ENCODE results near the gene CHI3L1. TPM values are rescaled to one million over a fixed set of nuclear protein-coding genes. Genes with fewer than 3 reads are reported as not detected.

CHI3L1 gene
- total RNA-seq, 1 donor from 2014 or later: 0.12 TPM

DNA sequence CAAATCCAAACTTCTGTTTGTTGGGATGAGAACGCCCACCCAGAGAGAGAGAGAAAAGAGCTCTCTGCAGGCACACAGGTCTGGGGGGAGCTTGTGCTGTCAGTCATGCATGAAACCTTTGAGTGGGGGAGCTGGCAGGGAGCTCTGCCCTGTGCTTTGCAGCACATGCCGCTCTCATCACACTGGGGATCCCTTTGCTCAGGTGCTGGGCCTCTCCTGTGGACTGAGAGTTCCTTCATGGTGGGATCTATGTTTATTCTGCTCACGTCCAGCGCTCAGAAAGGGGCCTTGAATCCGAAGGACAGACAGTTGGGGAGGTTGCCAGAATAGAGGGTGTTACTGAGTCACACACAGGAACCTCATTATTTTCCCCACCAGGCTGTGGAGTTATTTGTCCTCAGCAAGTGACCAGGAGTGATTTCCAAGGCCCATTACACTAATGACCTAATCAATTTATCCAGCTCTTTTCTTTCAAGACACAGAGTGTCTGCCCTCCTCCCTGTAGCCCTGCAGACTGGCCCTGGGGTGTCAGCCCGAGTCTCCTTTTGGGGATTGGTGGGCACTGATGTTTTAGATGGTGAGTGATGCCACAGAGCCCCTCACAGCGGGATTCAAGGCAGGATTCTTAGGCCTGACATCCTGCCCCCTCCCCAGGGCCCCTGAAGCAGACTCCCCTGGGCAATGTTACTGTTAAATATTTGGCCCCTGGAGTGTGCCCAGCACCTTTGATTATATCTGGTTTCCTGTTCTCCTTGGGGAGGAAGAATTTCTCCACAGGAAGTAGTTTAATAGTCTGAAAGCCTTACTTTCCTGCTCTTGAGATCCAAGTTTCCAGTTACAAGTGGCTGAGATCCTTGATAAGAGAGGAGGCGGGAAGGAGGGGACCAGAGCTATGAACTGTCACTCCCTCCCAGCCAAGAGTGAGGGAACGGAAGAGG, 33.2 kb downstream of the CHI3L1 start:
- no peak for DNase-seq (ENCODE audit: extremely low read depth, low read depth, low spot score)

GRCh38 chr1:203152158-203153034, 34.1 kb downstream of the CHI3L1 start:
- no peak for DNase-seq (ENCODE audit: extremely low read depth, low read depth, low spot score)

GRCh38 chr1:203151362-203152157, 34.9 kb downstream of the CHI3L1 start:
- DNase-seq (ENCODE audit: extremely low read depth, low read depth, low spot score): no peak

DNA sequence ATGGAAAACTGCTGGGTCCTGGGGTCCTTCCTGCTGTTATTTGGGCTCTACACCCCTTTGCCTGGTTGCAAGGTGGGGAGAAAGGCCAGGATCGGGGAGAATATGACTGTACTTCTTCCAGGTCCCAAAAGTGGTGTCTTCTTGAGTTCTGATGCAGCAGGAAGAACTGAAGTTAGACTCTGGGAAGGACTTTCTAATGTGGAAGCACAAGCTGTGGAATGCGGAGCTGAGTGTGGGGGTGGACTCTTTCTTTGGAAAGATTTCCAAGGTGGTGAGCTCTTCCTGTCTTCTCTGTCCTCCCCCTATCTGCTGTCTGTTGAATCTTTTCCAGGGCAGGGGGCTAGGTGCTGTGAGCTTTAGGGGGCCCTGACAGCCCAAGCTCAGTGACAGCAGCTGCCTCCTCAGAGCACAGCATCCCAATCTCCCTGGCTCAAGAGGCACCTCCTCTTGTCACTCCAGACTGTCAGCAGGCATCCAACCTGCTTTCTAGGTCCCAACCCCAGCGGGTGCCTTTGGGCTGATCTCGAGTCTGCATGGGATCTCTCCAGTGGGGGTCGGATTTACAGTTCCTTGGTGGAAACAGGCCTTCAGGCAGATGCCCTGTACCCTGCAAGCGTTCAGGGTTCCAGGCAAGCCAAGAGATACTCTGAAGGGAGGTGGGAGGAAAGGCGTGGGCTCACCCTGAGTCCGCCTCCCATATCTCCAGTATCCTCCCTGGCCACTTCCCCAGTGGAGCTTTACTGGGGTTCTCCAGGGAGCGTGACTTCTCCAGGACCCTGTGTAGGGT, 35.8 kb downstream of the CHI3L1 start:
- DNase-seq (ENCODE audit: extremely low read depth, low read depth, low spot score): no peak

- no peak for DNase-seq (ENCODE audit: extremely low read depth, low read depth, low spot score)
Observed at GRCh38 chr1:203149188-203149840, 37.2 kb downstream of the CHI3L1 start.

GRCh38 chr1:203148579-203148978, 37.9 kb downstream of the CHI3L1 start:
- no peak for DNase-seq (ENCODE audit: extremely low read depth, low read depth, low spot score)

DNA sequence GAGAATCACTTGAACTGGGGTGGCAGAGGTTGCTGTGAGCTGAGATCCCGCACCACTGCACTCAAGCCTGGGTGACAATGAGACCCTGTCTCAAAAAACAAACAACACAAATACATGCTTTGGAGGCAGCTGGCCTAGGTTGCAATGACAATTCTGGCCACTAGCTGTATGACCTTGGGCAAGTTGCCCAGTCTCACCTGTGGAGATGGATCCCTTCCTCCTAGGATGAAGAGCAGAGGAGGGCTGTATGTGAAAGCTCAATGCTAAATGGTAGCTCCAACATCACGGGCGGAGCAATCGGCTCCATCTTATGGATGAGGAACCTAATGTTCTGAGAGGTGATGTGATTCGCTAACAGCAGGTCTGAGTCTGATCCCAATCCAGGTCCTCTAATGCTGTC, 38.4 kb downstream of the CHI3L1 start:
- no peak for DNase-seq (ENCODE audit: extremely low read depth, low read depth, low spot score)

- no peak for DNase-seq (ENCODE audit: extremely low read depth, low read depth, low spot score)
Observed at GRCh38 chr1:203147376-203147775, 39.1 kb downstream of the CHI3L1 start.

DNA sequence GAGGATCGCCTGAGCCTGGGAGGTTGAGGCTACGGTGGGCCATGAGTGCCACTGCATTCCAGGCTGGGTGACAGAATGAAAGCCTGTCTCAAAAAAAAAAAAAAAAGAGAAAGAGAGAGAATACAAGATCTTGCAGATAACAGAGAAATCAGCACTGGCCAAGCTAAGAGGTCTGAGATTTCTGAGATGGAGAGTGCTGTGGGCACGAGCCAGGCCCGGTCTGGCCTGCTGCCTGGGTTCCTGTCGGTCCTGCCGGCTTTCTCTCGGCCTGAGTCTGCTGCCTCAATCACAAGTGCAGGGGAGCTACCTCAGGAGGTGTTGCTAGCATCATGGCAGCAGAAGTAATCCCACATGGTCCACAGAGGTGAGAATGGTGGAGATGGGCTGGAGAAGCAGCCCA, 40.0 kb downstream of the CHI3L1 start:
- DNase-seq (ENCODE audit: extremely low read depth, low read depth, low spot score): no peak

DNA sequence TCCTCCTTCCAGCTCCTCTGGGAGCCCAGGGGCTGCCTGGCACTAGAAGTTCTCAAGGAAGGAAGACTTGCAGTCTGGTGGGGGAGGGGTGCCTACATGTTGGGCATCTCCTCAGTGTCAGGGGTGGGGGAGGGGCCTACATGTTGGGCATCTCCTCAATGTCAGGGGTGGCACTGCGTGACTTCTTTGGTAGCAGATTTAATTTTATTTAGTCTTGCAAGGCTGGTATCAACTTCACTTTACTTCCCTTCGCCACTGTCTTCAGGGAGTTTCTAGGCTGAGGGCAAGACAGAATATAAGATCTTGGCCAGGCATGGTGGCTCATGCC, 40.5 kb downstream of the CHI3L1 start:
- no peak for DNase-seq (ENCODE audit: extremely low read depth, low read depth, low spot score)

DNA sequence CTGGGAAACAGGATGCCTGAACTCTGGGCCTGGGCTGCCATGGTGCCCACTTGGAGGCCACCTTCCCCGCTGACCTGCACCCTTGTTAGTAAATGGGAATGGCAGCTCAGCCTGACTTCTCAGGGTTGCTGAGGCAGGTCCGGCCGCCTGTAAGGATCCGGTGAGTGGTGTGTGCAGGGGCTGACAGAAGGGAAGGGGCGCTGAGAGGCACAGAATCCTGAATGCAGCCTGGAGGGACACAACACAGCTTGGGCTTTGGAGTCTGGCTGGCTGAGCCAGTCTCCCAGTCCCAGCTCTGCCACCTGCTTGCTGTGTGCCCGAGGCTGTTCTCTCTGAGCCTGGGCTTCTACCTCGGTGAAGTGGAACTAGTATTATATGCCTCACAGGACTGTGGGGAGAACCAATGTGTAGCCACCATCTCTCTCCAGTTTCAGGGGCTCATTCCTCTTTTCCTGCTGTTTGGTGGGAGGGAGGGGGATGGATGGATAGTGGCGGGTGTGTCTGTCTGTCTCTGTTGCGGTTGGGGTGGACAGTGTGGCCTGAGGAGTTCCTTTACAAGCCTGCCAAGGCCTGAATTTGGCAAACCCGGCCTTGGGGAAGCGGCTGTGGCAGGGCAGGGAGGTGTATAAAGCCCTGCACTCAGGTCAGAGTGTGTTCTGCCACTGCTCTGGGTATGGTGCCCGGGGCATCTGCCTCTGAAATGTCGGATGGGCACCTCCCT, 41.0 kb downstream of the CHI3L1 start:
- DNase-seq (ENCODE audit: extremely low read depth, low read depth, low spot score): no peak

DNA sequence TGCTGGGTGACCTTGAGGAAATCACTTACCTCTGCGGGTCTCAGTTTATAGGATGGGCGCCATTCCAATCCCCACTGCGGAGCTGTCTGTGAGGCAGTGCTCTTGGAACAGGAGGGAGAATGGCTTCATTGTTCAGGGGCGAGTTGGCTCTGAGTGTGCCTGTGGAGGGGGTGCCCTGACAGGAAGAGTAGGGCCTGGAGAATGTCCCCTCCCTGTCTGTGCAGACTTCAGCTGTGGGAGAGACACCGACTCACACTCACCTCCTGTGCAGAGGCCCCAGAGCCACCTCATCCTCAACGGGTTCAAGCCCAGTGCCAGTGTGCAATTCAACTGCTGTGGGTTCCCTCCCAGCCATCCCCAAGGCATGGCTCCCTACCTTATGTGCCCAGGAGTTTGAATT, 41.8 kb downstream of the CHI3L1 start:
- no peak for DNase-seq (ENCODE audit: extremely low read depth, low read depth, low spot score)

DNA sequence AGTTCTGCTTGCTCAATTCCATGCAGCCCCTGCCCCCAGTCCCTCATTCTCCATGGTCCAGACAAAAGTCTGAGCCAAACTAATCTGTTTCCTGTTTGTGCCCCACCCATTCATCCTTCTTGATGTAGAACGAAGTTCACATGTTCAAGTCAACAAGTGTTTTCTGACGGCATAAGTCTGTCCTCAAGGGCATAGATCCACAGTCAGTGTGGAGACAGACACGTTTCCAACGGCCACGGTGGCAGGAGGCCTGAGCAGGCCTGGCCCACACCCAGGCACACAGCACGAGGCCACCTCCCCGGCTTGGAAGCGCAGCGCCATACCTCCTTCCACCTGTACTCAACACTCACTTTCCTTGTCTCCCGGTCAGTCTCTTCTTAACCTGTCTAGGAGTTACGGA, 42.9 kb downstream of the CHI3L1 start:
- DNase-seq (ENCODE audit: extremely low read depth, low read depth, low spot score): no peak

DNA sequence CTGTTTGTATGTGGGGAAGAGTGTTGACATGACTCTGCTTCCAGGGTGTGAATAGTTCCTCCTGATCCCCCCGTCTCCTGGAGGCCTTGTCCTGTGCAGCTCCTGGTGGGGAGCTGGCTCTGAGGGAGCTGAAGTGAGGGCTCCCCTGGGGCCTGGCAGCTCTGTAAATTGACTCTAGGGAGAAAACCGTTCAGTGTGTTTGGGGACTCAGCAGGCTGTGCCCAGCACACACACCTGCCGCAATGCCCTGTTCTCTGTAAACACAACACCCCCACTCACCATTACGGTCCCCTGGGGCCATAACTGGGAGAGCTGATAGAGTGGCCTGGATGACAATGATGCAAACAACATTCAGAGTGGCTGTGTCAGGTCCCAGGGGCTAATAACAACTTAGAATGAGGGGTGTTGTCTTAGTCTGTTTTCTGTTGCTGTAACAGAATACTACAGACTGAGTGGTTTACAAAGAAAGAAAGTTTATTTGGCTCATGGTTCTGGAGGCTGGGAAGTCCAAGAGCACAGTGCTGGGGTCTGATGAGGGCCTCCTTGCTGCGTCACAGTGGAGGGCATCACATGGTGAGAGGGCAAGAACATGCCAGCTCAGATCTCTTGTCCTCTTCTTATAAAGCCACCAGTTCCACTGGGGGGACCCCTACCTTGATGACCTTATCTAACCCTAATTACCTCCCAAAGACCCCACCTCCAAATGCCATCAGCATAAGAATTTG, 43.7 kb downstream of the CHI3L1 start:
- no peak for DNase-seq (ENCODE audit: extremely low read depth, low read depth, low spot score)

DNA sequence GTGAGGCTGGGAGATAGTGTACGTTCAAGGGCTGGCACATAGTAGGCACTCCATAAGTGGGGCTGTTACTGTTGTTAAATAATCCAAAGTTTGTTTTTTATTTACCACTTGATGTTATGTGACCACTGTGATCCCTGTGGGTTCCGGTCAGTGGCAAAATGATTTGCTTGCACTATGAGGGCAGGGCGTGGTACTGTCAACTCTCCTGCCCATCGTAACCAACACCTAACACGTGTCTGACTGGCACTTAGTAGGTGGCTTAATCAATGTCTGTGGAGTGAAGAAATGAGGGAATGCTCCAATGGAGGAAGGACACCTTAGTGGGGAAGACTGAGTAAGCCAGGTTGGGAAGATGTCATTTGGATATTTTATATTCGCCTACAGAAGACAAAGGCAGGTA, 44.4 kb downstream of the CHI3L1 start:
- DNase-seq (ENCODE audit: extremely low read depth, low read depth, low spot score): no peak

GRCh38 chr1:203140743-203141520, 45.6 kb downstream of the CHI3L1 start:
- DNase-seq (ENCODE audit: extremely low read depth, low read depth, low spot score): no peak

- no peak for DNase-seq (ENCODE audit: extremely low read depth, low read depth, low spot score)
Observed at GRCh38 chr1:203139976-203140475, 46.5 kb downstream of the CHI3L1 start.

Data from glomerular endothelial cell (primary cell).